Karpas-422 (cell line): Measurements from ENCODE around the gene KCNK15. TPM values are rescaled to one million over a fixed set of nuclear protein-coding genes. Genes with fewer than 3 reads are reported as not detected.

Experiments
- DNase-seq: peaks from one replicate; pipeline ENCODE4 v3.0.0-alpha.2; 2015
- H2AFZ ChIP-seq: fragments of 200-600 bp; sonication (generic); 2 replicates; pipeline ENCODE4 v1.6.1; 2014; ENCODE audit warnings: antibody characterized with exemption, low read length, mixed read lengths
- H3K27ac ChIP-seq: fragments of 200-600 bp; sonication (generic); 2 replicates; pipeline ENCODE4 v1.5.1; 2014; ENCODE audit warnings: mild to moderate bottlenecking, low read length, moderate library complexity
- H3K27me3 ChIP-seq: fragments of 200-600 bp; sonication (generic); 2 replicates; pipeline ENCODE4 v1.6.1; 2014; ENCODE audit warnings: low read length, mixed read lengths
- H3K36me3 ChIP-seq: fragments of 200-600 bp; sonication (generic); 2 replicates; pipeline ENCODE4 v1.6.1; 2014; ENCODE audit warnings: low read length, mixed read lengths; ENCODE audit not compliant: insufficient read depth
- H3K4me1 ChIP-seq: fragments of 200-600 bp; sonication (generic); 2 replicates; pipeline ENCODE4 v1.6.1; 2014; ENCODE audit warnings: mild to moderate bottlenecking, low read length, mixed read lengths
- H3K4me2 ChIP-seq: fragments of 200-600 bp; sonication (generic); 2 replicates; pipeline ENCODE4 v1.6.1; 2014; ENCODE audit warnings: low read length, low read depth, mild to moderate bottlenecking; ENCODE audit not compliant: poor library complexity, severe bottlenecking
- H3K4me3 ChIP-seq: fragments of 200-600 bp; sonication (generic); 2 replicates; pipeline ENCODE4 v1.5.1; 2014; ENCODE audit warnings: mild to moderate bottlenecking, antibody characterized with exemption, low read length, mixed read lengths
- H3K79me2 ChIP-seq: fragments of 200-600 bp; sonication (generic); 2 replicates; pipeline ENCODE4 v1.6.1; 2014; ENCODE audit warnings: mild to moderate bottlenecking, low read length, mixed read lengths
- H3K9ac ChIP-seq: fragments of 200-600 bp; sonication (generic); 2 replicates; pipeline ENCODE4 v1.6.0; 2014; ENCODE audit warnings: low read length
- H3K9me2 ChIP-seq: fragments of 200-600 bp; sonication (generic), shearing (Covaris generic); replicated peaks from 2 replicates; pipeline ENCODE4 v1.6.0; 2014; ENCODE audit warnings: mild to moderate bottlenecking, low read length, moderate library complexity; ENCODE audit not compliant: insufficient read depth
- H3K9me3 ChIP-seq: fragments of 300-700, 200-600 bp; sonication (generic); 2 replicates; pipeline ENCODE4 v1.6.1; 2014; ENCODE audit warnings: low read length, mixed read lengths
- H4K20me1 ChIP-seq: fragments of 200-600 bp; sonication (generic); 2 replicates; pipeline ENCODE4 v1.6.1; 2014; ENCODE audit warnings: mild to moderate bottlenecking, antibody characterized with exemption, low read length, low read depth; ENCODE audit not compliant: insufficient read depth
- total RNA-seq: library from RNA; depleted of rRNA; stranded (reverse); fragments of >200 nt; shearing (Covaris generic); gene quantifications from 2 replicates; pipeline ENCODE4 v1.2.3, GENCODE V29; 2014; ENCODE audit warnings: low replicate concordance

KCNK15 gene
- total RNA-seq, 1 experiment from 2014 or later: not detected

- H3K27me3 ChIP-seq: no peaks in the 10 kb centered on the region
- H3K4me3 ChIP-seq: no peak overlapping the region
- no peak for DNase-seq
- H3K9me2 ChIP-seq: no peaks in the 10 kb centered on the region
- no peak overlapping the region for H3K27ac ChIP-seq
- H3K9ac ChIP-seq: no peak overlapping the region
- H3K79me2 ChIP-seq: no peaks in the 10 kb centered on the region
- no peaks in the 10 kb centered on the region for H3K4me1 ChIP-seq
- H3K9me3 ChIP-seq: no peaks in the 10 kb centered on the region
- H3K4me2 ChIP-seq: no peak overlapping the region
- no peak overlapping the region for H2AFZ ChIP-seq
- no peaks in the 10 kb centered on the region for H3K36me3 ChIP-seq
- no peaks in the 10 kb centered on the region for H4K20me1 ChIP-seq
Observed at GRCh38 chr20:44725837-44726236, 19.8 kb upstream of the KCNK15 start.

GRCh38 chr20:44727039-44727438 lies 18.6 kb upstream of the KCNK15 start:
- Histone ChIP-seq H3K4me1 (no peaks in the 10 kb centered on the region), H3K27ac (no peak overlapping the region), H4K20me1 (no peaks in the 10 kb centered on the region), H3K9ac (no peak overlapping the region), H3K36me3 (no peaks in the 10 kb centered on the region), H3K27me3 (no peaks in the 10 kb centered on the region), H3K4me2 (no peak overlapping the region), H2AFZ (no peak overlapping the region), H3K4me3 (no peak overlapping the region), H3K79me2 (no peaks in the 10 kb centered on the region), H3K9me2 (no peaks in the 10 kb centered on the region), H3K9me3 (no peaks in the 10 kb centered on the region)
- DNase-seq: no peak

- no peaks in the 10 kb centered on the region for H3K36me3 ChIP-seq
- H3K79me2 ChIP-seq: no peaks in the 10 kb centered on the region
- no peaks in the 10 kb centered on the region for H3K4me1 ChIP-seq
- no peak overlapping the region for H3K27ac ChIP-seq
- no peak overlapping the region for H3K4me2 ChIP-seq
- no peaks in the 10 kb centered on the region for H3K27me3 ChIP-seq
- H4K20me1 ChIP-seq: no peaks in the 10 kb centered on the region
- no peaks in the 10 kb centered on the region for H3K9me3 ChIP-seq
- no peak overlapping the region for H3K9ac ChIP-seq
- no peaks in the 10 kb centered on the region for H3K9me2 ChIP-seq
- H3K4me3 ChIP-seq: no peak overlapping the region
- no peak for DNase-seq
- no peak overlapping the region for H2AFZ ChIP-seq
Observed at GRCh38 chr20:44727651-44728050, 18.0 kb upstream of the KCNK15 start.

GRCh38 chr20:44728801-44729443 lies 16.7 kb upstream of the KCNK15 start:
- Histone ChIP-seq H4K20me1 (no peaks in the 10 kb centered on the region), H3K4me2 (no peak overlapping the region), H3K27ac (no peak overlapping the region), H3K27me3 (no peaks in the 10 kb centered on the region), H3K4me1 (no peaks in the 10 kb centered on the region), H3K36me3 (no peaks in the 10 kb centered on the region), H3K9ac (no peak overlapping the region), H3K79me2 (no peaks in the 10 kb centered on the region), H3K9me2 (no peaks in the 10 kb centered on the region), H3K9me3 (no peaks in the 10 kb centered on the region), H2AFZ (no peak overlapping the region), H3K4me3 (no peak overlapping the region)
- no peak for DNase-seq

GRCh38 chr20:44730441-44730840 lies 15.2 kb upstream of the KCNK15 start:
- no peaks in the 10 kb centered on the region for H3K36me3 ChIP-seq
- H3K9ac ChIP-seq: no peak overlapping the region
- no peaks in the 10 kb centered on the region for H3K4me1 ChIP-seq
- no peaks in the 10 kb centered on the region for H4K20me1 ChIP-seq
- H3K9me3 ChIP-seq: no peaks in the 10 kb centered on the region
- H3K4me3 ChIP-seq: no peak overlapping the region
- no peak for DNase-seq
- no peak overlapping the region for H3K27ac ChIP-seq
- H3K27me3 ChIP-seq: no peaks in the 10 kb centered on the region
- no peak overlapping the region for H3K4me2 ChIP-seq
- H3K9me2 ChIP-seq: no peaks in the 10 kb centered on the region
- no peak overlapping the region for H2AFZ ChIP-seq
- H3K79me2 ChIP-seq: no peaks in the 10 kb centered on the region

- H3K27me3 ChIP-seq: no peaks in the 10 kb centered on the region
- H3K27ac ChIP-seq: no peak overlapping the region
- H2AFZ ChIP-seq: no peak overlapping the region
- H3K4me3 ChIP-seq: no peak overlapping the region
- no peaks in the 10 kb centered on the region for H4K20me1 ChIP-seq
- H3K4me1 ChIP-seq: no peaks in the 10 kb centered on the region
- H3K36me3 ChIP-seq: no peaks in the 10 kb centered on the region
- no peaks in the 10 kb centered on the region for H3K79me2 ChIP-seq
- H3K9me3 ChIP-seq: no peaks in the 10 kb centered on the region
- DNase-seq: no peak
- H3K4me2 ChIP-seq: no peak overlapping the region
- H3K9ac ChIP-seq: no peak overlapping the region
- no peaks in the 10 kb centered on the region for H3K9me2 ChIP-seq
Observed at GRCh38 chr20:44731657-44732056, 14.0 kb upstream of the KCNK15 start.

- no peak overlapping the region for H3K4me3 ChIP-seq
- H3K4me2 ChIP-seq: no peak overlapping the region
- H3K79me2 ChIP-seq: no peaks in the 10 kb centered on the region
- no peaks in the 10 kb centered on the region for H3K27me3 ChIP-seq
- DNase-seq: no peak
- no peaks in the 10 kb centered on the region for H3K9me3 ChIP-seq
- no peak overlapping the region for H3K9ac ChIP-seq
- H3K4me1 ChIP-seq: no peaks in the 10 kb centered on the region
- no peaks in the 10 kb centered on the region for H3K36me3 ChIP-seq
- H3K9me2 ChIP-seq: no peaks in the 10 kb centered on the region
- no peak overlapping the region for H2AFZ ChIP-seq
- no peak overlapping the region for H3K27ac ChIP-seq
- H4K20me1 ChIP-seq: no peaks in the 10 kb centered on the region
Observed at GRCh38 chr20:44732327-44732726, 13.3 kb upstream of the KCNK15 start.

- no peaks in the 10 kb centered on the region for H3K79me2 ChIP-seq
Observed at GRCh38 chr20:44733341-44734069, 12.2 kb upstream of the KCNK15 start.

More at GRCh38 chr20:44733341-44734069, 12.2 kb upstream of the KCNK15 start:
- no peaks in the 10 kb centered on the region for H3K27me3 ChIP-seq
- H3K4me2 ChIP-seq: no peak overlapping the region
- no peak overlapping the region for H3K27ac ChIP-seq
- no peaks in the 10 kb centered on the region for H3K9me2 ChIP-seq
- no peaks in the 10 kb centered on the region for H4K20me1 ChIP-seq
- no peaks in the 10 kb centered on the region for H3K36me3 ChIP-seq
- no peak overlapping the region for H2AFZ ChIP-seq
- H3K9ac ChIP-seq: no peak overlapping the region
- 0 out of 2 replicates have a peak, but pooled peaks cover under 1% of the 10 kb centered on the region for H3K4me1 ChIP-seq
- no peak overlapping the region for H3K4me3 ChIP-seq
- peak; percentile 83 for DNase-seq
- no peaks in the 10 kb centered on the region for H3K9me3 ChIP-seq
